Uterus (tissue), 4 donors: ENCODE data around the gene SYVN1. TPM values are rescaled to one million over a fixed set of nuclear protein-coding genes. Genes with fewer than 3 reads are reported as not detected.

Experiments used
- DNase-seq, 2 donors: peaks; one replicate each; pipeline ENCODE4 v3.0.0-alpha.2; 2019 to 2020
- H3K27ac ChIP-seq, 2 donors: fragments of 200-600 bp; sonication (generic); 1 replicate in 1 of 2; 2 replicates in 1 of 2; pipeline ENCODE4 v1.5.1; 2016 to 2018
- H3K27me3 ChIP-seq, 2 donors: fragments of 200-600 bp; sonication (generic); one replicate each; pipeline ENCODE4 v1.5.1; 2018 to 2019; ENCODE audit warnings: control low read depth in 1 of 2
- H3K36me3 ChIP-seq, 2 donors: fragments of 200-600 bp; sonication (generic); one replicate each; pipeline ENCODE4 v1.5.1; 2019; ENCODE audit warnings: control low read depth in 1 of 2
- H3K4me1 ChIP-seq, 2 donors: fragments of 200-600 bp; sonication (generic); one replicate each; pipeline ENCODE4 v1.5.1; 2018 to 2019; ENCODE audit warnings: control low read depth in 1 of 2
- H3K4me3 ChIP-seq, 2 donors: fragments of 200-600 bp; sonication (generic); 1 replicate in 1 of 2; 2 replicates in 1 of 2; pipeline ENCODE4 v1.5.1; 2018 to 2019; ENCODE audit warnings: mild to moderate bottlenecking in 1 of 2
- H3K9me3 ChIP-seq, 2 donors: fragments of 200-600 bp; sonication (generic); one replicate each; pipeline ENCODE4 v1.5.1; 2019; ENCODE audit warnings: control low read depth in 1 of 2
- CTCF ChIP-seq, 4 experiments: fragments of 200-600 bp in 2 of 4; fragments of 450-650 bp in 2 of 4; sonication (generic) in 2 of 4; IDR thresholded peaks; one replicate each; pipeline ENCODE4 v1.5.1; 2016 to 2019; ENCODE audit warnings: antibody characterized with exemption in 4 of 4, mild to moderate bottlenecking in 2 of 4, moderate library complexity in 1 of 4
- POLR2A ChIP-seq, 2 donors: fragments of 450-650 bp; IDR thresholded peaks; one replicate each; pipeline ENCODE4 v1.6.1; 2016; ENCODE audit warnings: antibody characterized with exemption in 2 of 2, mild to moderate bottlenecking in 1 of 2, moderate library complexity in 1 of 2
- intact Hi-C: fragments of 100-400 bp; cut with DNase I; formaldehyde crosslinking; loops from one replicate; pipeline ENCODE4 v1.15.1; 2023; ENCODE audit warnings: low total_unique reads
- microRNA-seq: library from miRNA; unstranded; fragments of <30 nt; microRNA quantifications from one replicate; pipeline ENCODE4, GENCODE V29; 2016; ENCODE audit warnings: borderline microRNAs expressed, borderline replicate concordance
- small RNA-seq: library from RNA; depleted of rRNA; stranded (forward); fragments of <200 nt; gene quantifications from one replicate; pipeline ENCODE3, GENCODE V24; 2016
- total RNA-seq, 4 donors: library from RNA; depleted of rRNA in 3 of 4; stranded (reverse); fragments of >200 nt in 3 of 4; gene quantifications; one replicate each; pipeline versions ENCODE4 v1.1.0 to v1.2.4, GENCODE V29; 2014 to 2023
- donor health status: DM: yes; HTN: yes; CAD: no.

Gene SYVN1
- total RNA-seq, 4 donors from 2014 or later: 34.7 to 88.8 (median 60.5) TPM

GRCh38 chr11:65083134-65083833, 51.0 kb downstream of the SYVN1 start:
- intact Hi-C loops: no loop called here
- TF ChIP-seq CTCF (IDR thresholded peaks at IDR 0.05) (no peak), POLR2A (IDR thresholded peaks at IDR 0.05) (no peak)

DNA sequence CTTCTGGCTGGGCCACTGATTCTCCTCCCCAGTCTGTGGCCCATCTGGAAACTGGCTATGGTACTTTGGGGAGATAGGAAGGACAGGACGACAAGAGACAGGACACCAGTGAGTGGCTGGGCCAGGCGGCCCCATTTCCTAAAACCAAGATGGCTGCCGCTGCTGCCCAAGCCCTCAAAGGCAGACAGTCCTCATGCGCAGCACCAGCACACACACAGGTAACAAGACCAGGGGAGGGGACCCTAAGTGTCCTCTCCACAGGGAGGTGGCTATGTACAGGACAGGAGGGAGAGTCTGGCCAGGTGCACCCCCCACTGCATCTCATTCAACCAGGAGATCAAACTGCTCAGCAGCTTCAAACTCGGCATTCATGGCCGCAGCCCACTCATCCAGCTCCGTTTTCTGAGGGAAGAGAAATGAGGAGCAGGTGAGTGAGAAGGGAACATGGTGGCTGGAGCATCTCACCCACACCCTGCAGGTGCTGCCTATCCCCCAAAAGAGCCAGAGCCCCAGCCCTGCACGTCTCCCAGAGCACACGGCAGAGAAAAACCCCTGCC, 55.5 kb downstream of the SYVN1 start:
- Histone ChIP-seq H3K27ac (no peak overlapping the region), H3K27me3 (no peaks in the 10 kb centered on the region), H3K36me3 (no peaks in the 10 kb centered on the region), H3K4me3 (no peak overlapping the region), H3K9me3 (no peaks in the 10 kb centered on the region), H3K4me1 (no peaks in the 10 kb centered on the region)
- intact Hi-C loops: no loop called here
- TF ChIP-seq CTCF (IDR thresholded peaks at IDR 0.05) (no peak), POLR2A (IDR thresholded peaks at IDR 0.05) (no peak)
- DNase-seq: no peak

More at GRCh38 chr11:65083134-65083833, 51.0 kb downstream of the SYVN1 start:
- H3K9me3 ChIP-seq: no peaks in the 10 kb centered on the region
- H3K4me3 ChIP-seq: peak overlapping the region; percentile 53 to 83
- H3K27me3 ChIP-seq: no peaks in the 10 kb centered on the region
- H3K27ac ChIP-seq: peak overlapping the region; percentile 82 to 96
- no peak for DNase-seq
- H3K36me3 ChIP-seq: no peaks in the 10 kb centered on the region
- peaks cover 0 to 6% of the 10 kb centered on the region in 2 donors for H3K4me1 ChIP-seq

DNA sequence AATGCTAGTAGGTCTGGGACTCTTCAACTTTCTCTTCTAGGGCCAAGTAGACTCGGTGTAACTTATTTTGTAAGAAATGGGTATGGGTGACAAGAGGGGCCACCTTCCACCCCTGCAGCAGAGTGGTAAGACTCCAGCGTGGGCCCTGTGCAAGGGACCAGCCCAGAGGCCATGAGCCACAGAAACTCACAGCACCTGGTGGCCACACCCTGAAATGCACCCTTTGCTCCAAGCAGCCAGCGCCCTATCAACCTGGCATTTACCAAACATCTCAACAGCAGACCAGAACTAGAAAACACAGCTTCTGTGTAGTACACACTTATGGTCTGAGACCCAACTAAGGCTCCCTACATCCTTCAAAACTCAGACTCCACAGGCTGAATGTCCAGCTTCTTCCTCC, 56.2 kb downstream of the SYVN1 start:
- intact Hi-C loops: no loop called here
- TF ChIP-seq POLR2A (IDR thresholded peaks at IDR 0.05): no peak
- TF ChIP-seq CTCF (IDR thresholded peaks at IDR 0.05): peak in 3 of 4 experiments; percentile 15 to 38 (median 33)

GRCh38 chr11:65077451-65077850, 56.9 kb downstream of the SYVN1 start:
- intact Hi-C loops: no loop called here
- H3K36me3 ChIP-seq: no peaks in the 10 kb centered on the region
- no peaks in the 10 kb centered on the region for H3K4me1 ChIP-seq
- no peak overlapping the region for H3K27ac ChIP-seq
- H3K27me3 ChIP-seq: no peaks in the 10 kb centered on the region
- H3K9me3 ChIP-seq: no peaks in the 10 kb centered on the region
- no peak overlapping the region for H3K4me3 ChIP-seq
- no peak for DNase-seq
- no peak for TF ChIP-seq POLR2A (IDR thresholded peaks at IDR 0.05)
- TF ChIP-seq CTCF (IDR thresholded peaks at IDR 0.05): no peak

More for the DNA sequence above, 56.2 kb downstream of the SYVN1 start:
- Histone ChIP-seq H3K27me3 (no peaks in the 10 kb centered on the region), H3K4me3 (no peak overlapping the region), H3K9me3 (no peaks in the 10 kb centered on the region), H3K36me3 (no peaks in the 10 kb centered on the region), H3K4me1 (no peaks in the 10 kb centered on the region), H3K27ac (no peak overlapping the region)
- no peak for DNase-seq

Small RNA genes lying within 50 kb of the gene (microRNA-seq; reads per million reads assigned to microRNA genes)
- not detected for gene MIR6751

Small RNA genes lying within 50 kb of the gene (small RNA-seq; reads per million reads assigned to genes)
- not detected for gene HIGD1AP10
- gene PDCL2P2: not detected
- gene RNU2-23P: not detected

Other genes with a start within 250 kb of the SYVN1 start
- gene ATG2A, start 217.3 kb downstream of the SYVN1 start, total RNA-seq: 10 to 100 TPM in 3 of 4 donors, 1 to 10 TPM in 1; 6.8 to 39.6 (median 18.4) TPM
- gene PPP2R5B, start 209.8 kb downstream of the SYVN1 start, total RNA-seq: 10 to 100 TPM in 2 of 4 donors, 1 to 10 TPM in 2; 6.7 to 23.4 (median 13.0) TPM
- not detected for gene GPHA2, start 198.6 kb downstream of the SYVN1 start, total RNA-seq
- under 1 TPM in 1 of 4 donors, not detected in 3; under 0.01 TPM for gene MAJIN, start 162.4 kb downstream of the SYVN1 start, total RNA-seq
- gene BATF2, start 137.5 kb downstream of the SYVN1 start, total RNA-seq: 1 to 10 TPM in 1 of 4 donors, under 1 TPM in 1, not detected in 2; 0.90 to 3.7 TPM
- gene ARL2, start 120.4 kb downstream of the SYVN1 start, total RNA-seq: 100 to 1,000 TPM in 2 of 4 donors, 10 to 100 TPM in 2; 63.5 to 120 (median 93.8) TPM
- gene SNX15, start 107.1 kb downstream of the SYVN1 start, total RNA-seq: 10 to 100 TPM; 13.1 to 27.6 (median 20.6) TPM
- 10 to 100 TPM in 1 of 4 donors, 1 to 10 TPM in 3; 1.5 to 22.3 (median 7.9) TPM for gene SAC3D1, start 93.3 kb downstream of the SYVN1 start, total RNA-seq
- 10 to 100 TPM in 2 of 4 donors, under 1 TPM in 2; 0.59 to 37.1 (median 17.6) TPM for gene NAALADL1, start 76.0 kb downstream of the SYVN1 start, total RNA-seq
- gene CDCA5, start 50.5 kb downstream of the SYVN1 start, total RNA-seq: 1 to 10 TPM in 1 of 4 donors, under 1 TPM in 2, not detected in 1; 0.30 to 7.1 (median 0.77) TPM
- 10 to 100 TPM in 3 of 4 donors, 1 to 10 TPM in 1; 9.0 to 37.5 (median 24.5) TPM for gene ZFPL1, start 50.3 kb downstream of the SYVN1 start, total RNA-seq
- 100 to 1,000 TPM in 3 of 4 donors, 10 to 100 TPM in 1; 96.1 to 447 (median 140) TPM for gene VPS51, start 38.3 kb downstream of the SYVN1 start, total RNA-seq
- gene TM7SF2, start 22.6 kb downstream of the SYVN1 start, total RNA-seq: 10 to 100 TPM in 1 of 4 donors, 1 to 10 TPM in 2, under 1 TPM in 1; 0.77 to 16.7 (median 5.5) TPM
- gene ZNHIT2, start 16.8 kb downstream of the SYVN1 start, total RNA-seq: 1 to 10 TPM in 3 of 4 donors, not detected in 1; 4.6 to 9.6 (median 5.7) TPM
- gene FAU, start 12.4 kb downstream of the SYVN1 start, total RNA-seq: 1,000 to 10,000 TPM in 3 of 4 donors, 100 to 1,000 TPM in 1; 161 to 5,220 (median 1,903) TPM
- gene MRPL49, start 12.2 kb downstream of the SYVN1 start, total RNA-seq: 10 to 100 TPM; 27.6 to 69.2 (median 57.8) TPM
- not detected for gene SPDYC, start 35.7 kb upstream of the SYVN1 start, total RNA-seq
- 100 to 1,000 TPM; 122 to 174 (median 157) TPM for gene CAPN1, start 47.4 kb upstream of the SYVN1 start, total RNA-seq
- gene POLA2, start 127.4 kb upstream of the SYVN1 start, total RNA-seq: 10 to 100 TPM in 2 of 4 donors, 1 to 10 TPM in 2; 3.3 to 13.5 (median 7.6) TPM
- gene CDC42EP2, start 180.3 kb upstream of the SYVN1 start, total RNA-seq: 10 to 100 TPM in 3 of 4 donors, 1 to 10 TPM in 1; 9.7 to 65.3 (median 33.2) TPM
- gene DPF2, start 199.3 kb upstream of the SYVN1 start, total RNA-seq: 100 to 1,000 TPM in 1 of 4 donors, 10 to 100 TPM in 3; 16.1 to 108 (median 56.8) TPM
- under 1 TPM in 2 of 4 donors, not detected in 2; under 0.01 to 0.35 TPM for gene TIGD3, start 220.2 kb upstream of the SYVN1 start, total RNA-seq
- 1 to 10 TPM in 2 of 4 donors, under 1 TPM in 1, not detected in 1; 0.29 to 5.9 (median 5.3) TPM for gene SLC25A45, start 248.1 kb upstream of the SYVN1 start, total RNA-seq